Measurements from ENCODE around the gene RRP15. TPM values are rescaled to one million over a fixed set of nuclear protein-coding genes. Genes with fewer than 3 reads are reported as not detected.

RRP15 gene
- total RNA-seq, 1 experiment from 2014 or later = 25.5 TPM

DNA sequence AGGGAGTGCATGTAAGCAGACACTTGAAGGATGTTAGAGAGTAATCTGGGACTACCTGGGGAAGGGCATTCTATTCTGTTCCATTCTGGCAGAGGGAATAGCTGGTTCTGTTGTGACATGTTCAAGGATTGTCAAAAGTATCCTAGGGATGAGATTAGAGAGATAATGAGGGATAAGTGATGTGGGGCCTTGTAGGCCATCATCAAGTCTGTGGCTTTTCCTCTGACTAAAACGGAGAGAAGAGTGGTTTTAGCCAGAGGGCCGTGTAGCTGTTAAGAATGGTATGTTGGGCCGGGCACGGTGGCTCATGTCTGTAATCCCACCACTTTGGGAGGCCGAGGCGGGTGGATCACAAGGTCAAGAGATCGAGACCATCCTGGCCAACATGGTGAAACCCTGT lies 83.6 kb downstream of the RRP15 start:
- Histone ChIP-seq H3K4me3 (replicated peaks in 1 of 2; ENCODE audit: low read depth in 1 of 2, low read length in 2 of 2) (no peak overlapping the region), H3K4me2 (ENCODE audit: low read length) (no peak overlapping the region), H3K9ac (ENCODE audit: low read length) (no peak overlapping the region), H3K36me3 (ENCODE audit: control insufficient read depth in 1 of 2, insufficient read depth in 2 of 2, low read length in 2 of 2) (no peaks in the 10 kb centered on the region), H2AFZ (ENCODE audit: low read depth, low read length, poor library complexity, severe bottlenecking) (no peak overlapping the region), H3K27ac (ENCODE audit: low read depth, low read length) (no peak overlapping the region), H3K79me2 (ENCODE audit: insufficient read depth, low read length) (no peaks in the 10 kb centered on the region), H3K4me1 (ENCODE audit: control insufficient read depth in 1 of 2, insufficient read depth in 2 of 2, low read length in 2 of 2) (no peaks in the 10 kb centered on the region), H3K27me3 (ENCODE audit: insufficient read depth, low read length) (peaks cover 8% of the 10 kb centered on the region; the same call in 1 of the 2 replicates), H3K9me3 (ENCODE audit: control insufficient read depth in 1 of 2, insufficient read depth in 1 of 2, low read depth in 1 of 2, low read length in 2 of 2) (no peaks in the 10 kb centered on the region), H4K20me1 (ENCODE audit: insufficient read depth) (no peaks in the 10 kb centered on the region), H3K9me2 (ENCODE audit: insufficient read depth) (no peaks in the 10 kb centered on the region)
- CTCF ChIA-PET = no interaction called here
- RAD21 ChIA-PET (ENCODE audit: low non-redundant PET in 1 of 2, low total read pairs in 2 of 2, uncharacterized antibody in 2 of 2, unreplicated experiment in 2 of 2) = no interaction called here
- TF ChIP-seq, protein P1, sequence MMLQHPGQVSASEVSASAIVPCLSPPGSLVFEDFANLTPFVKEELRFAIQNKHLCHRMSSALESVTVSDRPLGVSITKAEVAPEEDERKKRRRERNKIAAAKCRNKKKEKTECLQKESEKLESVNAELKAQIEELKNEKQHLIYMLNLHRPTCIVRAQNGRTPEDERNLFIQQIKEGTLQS (IDR thresholded peaks at IDR 0.05) = no peak
- TF ChIP-seq EZH2 (IDR thresholded peaks at IDR 0.05) (no peak), YY1 (IDR thresholded peaks at IDR 0.05; ENCODE audit: extremely low read depth, insufficient replicate concordance, low read depth, low read length) (no peak), CBX3 (IDR thresholded peaks at IDR 0.05; ENCODE audit: low read depth) (no peak), FOSL1 (IDR thresholded peaks at IDR 0.05; ENCODE audit: low read depth) (no peak), CTCF (IDR thresholded peaks at IDR 0.05 in 2 of 3, conservative IDR thresholded peaks at IDR 0.05 in 1 of 3; ENCODE audit: borderline replicate concordance in 1 of 3, insufficient read depth in 1 of 3, low read depth in 2 of 3, low read length in 2 of 3) (no peak), ZBTB33 (IDR thresholded peaks at IDR 0.05; ENCODE audit: extremely low read depth, insufficient replicate concordance, low read length) (no peak)
- no TSS peak for BruUV-seq (replicated peaks)
- intact Hi-C loops (cut with micrococcal nuclease) = loop anchor here (10.0 kb wide), 1 partner anchor 626 kb away; no protein-coding TSS in a partner anchor
- ATAC-seq (no peak), DNase-seq (ENCODE audit: low read depth, low spot score) (no peak)
- POLR2A ChIA-PET = no interaction called here
